ENCODE measurements around the gene RAB3GAP2.
"Not testable (repeated sequence)": the region's sequence is repeated elsewhere in the genome, so short reads cannot be mapped to it uniquely, and the experiment has no call there.

RAB3GAP2 gene

GRCh38 chr1:220198186-220199005, 73.9 kb downstream of the RAB3GAP2 start:
- no peak for DNase-seq (ENCODE audit: low spot score)

DNA sequence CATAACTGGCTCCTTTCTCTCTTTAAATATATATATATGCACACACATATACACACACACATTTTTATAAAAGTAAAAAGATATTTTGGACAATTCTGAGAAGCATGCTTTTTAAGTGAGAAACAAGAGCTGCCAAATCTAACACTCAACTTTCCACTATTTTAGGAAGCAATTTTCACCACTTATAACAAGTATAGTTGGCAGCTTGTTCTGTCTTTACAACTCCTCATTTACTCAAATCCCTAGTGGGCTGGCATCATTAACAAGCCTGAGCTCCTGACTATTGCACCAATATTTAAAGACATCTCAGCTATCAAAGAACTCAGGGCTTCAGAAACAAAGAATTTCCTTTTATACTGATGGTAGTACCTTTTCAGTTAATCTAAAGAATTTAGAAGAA, 76.6 kb downstream of the RAB3GAP2 start:
- DNase-seq (ENCODE audit: low spot score), result no peak

DNA sequence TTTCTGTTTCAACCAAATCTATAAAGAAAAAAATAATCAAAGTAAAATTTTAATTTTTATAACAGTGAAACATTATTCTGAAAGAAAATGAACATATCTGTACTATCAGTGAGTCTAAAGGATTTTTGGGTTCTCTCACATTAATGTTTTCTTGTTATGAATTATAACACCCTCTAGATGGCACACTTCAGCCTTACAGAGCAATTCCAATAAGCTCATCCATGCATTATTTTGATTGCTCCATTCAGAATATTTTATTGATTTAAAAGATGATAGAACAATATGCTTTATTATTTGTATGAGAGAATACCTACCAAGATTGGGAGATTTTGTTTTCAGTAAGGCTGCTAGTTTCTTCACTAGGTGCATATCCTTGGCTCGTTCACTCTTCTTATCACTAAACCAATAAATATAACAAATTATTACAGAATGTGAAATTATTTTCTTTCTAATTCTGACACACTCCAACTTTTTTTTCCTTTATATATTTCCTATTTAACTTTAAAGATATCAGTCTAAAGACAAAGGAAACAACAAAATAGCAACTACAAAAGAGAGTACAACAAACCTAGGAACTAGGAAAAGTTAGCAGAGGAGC, 82.4 kb downstream of the RAB3GAP2 start:
- DNase-seq (ENCODE audit: low spot score), result no peak

GRCh38 chr1:220188538-220188937, 83.7 kb downstream of the RAB3GAP2 start:
- no peak for DNase-seq (ENCODE audit: low spot score)

DNA sequence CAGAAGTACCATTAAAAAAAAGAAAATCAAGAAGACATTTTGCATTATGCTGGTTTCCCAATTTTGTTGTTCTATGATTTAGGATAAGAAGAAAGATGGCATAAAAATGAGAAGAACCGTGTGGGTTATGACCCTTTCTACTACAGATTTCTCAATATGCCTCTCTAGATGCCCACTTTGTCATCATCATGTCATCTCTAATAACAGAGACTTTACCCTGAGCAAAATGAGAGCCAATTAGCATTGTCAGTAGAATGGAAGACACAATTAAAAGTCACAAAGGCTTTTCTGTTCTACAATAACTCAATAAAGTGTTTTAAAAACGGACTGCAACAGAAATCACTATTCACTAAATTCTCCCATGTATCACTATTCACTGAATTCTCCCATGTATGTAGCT, 85.5 kb downstream of the RAB3GAP2 start:
- DNase-seq (ENCODE audit: low spot score), result no peak

DNA sequence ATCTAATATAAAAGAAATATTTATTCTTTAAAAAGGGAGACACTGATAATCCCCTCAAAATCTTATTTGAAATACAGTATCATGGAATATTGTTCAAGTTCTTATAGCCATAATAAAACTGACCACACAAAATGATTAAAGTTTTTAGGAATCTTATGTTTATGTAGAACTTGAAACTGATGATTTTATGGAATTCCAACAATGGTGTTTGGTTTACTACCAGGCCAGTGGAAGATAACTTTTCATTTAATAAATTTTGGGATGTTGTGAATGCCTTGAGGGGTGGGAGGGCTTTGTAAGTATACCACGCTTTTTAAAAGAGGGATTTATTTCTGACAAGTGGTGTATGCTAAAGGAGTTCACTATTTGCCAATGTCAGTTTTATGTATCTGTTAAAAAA, 87.7 kb downstream of the RAB3GAP2 start:
- DNase-seq (ENCODE audit: low spot score), result no peak

GRCh38 chr1:220182656-220183055, 89.6 kb downstream of the RAB3GAP2 start:
- no peak for DNase-seq (ENCODE audit: low spot score)

GRCh38 chr1:220182111-220182510, 90.1 kb downstream of the RAB3GAP2 start:
- no peak for DNase-seq (ENCODE audit: low spot score)

GRCh38 chr1:220176540-220176939, 95.7 kb downstream of the RAB3GAP2 start:
- DNase-seq (ENCODE audit: low spot score), result no peak

DNA sequence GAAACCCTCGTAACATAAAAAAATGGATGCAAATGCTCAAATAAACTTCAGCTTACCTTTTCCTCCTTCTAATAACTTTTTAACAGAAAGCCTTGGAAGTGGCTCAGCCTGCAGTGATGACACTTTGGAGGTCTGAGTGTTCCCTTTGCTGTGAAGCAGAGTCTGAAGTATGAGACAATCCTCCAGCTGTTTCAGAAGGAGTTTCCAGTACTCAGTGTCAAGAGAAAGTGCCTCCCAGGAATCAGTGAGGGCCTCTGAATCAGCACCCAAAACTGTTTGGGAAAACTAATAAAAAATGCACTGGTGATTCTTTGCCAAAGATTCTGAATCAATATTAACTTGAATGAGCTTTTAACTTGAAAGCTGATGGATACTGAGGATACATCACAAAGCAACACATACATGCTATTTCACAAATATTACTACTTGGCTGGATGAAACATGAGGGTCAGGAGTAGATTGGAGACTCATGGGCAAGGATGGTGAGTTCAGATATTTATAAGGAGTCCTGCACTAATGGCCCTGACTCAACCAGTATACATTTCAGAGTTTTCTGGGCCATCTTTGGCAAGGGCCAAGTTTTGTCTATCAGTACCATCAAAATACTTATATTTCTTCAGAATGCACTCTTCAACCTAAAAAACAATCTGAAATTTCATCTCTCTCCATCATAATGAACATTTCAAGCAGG, 101.3 kb downstream of the RAB3GAP2 start:
- no peak for DNase-seq (ENCODE audit: low spot score)

- DNase-seq (ENCODE audit: low spot score), result not testable (repeated sequence)
These were observed 102.4 kb downstream of the RAB3GAP2 start for GRCh38 chr1:220169887-220170286.

GRCh38 chr1:220166853-220167252, 105.4 kb downstream of the RAB3GAP2 start:
- DNase-seq (ENCODE audit: low spot score), result no peak

DNA sequence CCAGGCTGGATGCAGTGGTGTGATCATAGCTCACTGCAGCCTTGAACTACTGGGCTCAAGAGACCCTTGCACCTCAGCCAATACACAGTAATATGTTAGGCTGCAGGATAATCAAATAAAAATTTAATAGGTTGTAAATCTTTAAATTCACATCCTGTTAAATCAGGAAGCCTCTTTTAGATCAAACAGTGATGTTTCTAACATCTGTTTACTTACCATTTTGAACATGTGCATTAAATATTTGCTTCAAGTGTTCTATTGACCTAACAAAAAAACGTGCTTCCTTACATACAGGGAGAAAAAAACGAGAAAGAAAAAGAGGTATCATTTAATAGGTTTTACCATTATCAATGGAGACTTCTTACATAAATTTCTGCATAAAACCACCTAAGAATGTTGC, 107.7 kb downstream of the RAB3GAP2 start:
- no peak for DNase-seq (ENCODE audit: low spot score)

- DNase-seq (ENCODE audit: low spot score), result no peak
These were observed 108.1 kb downstream of the RAB3GAP2 start for GRCh38 chr1:220164116-220164515.

- DNase-seq (ENCODE audit: low spot score), result no peak
These were observed 112.2 kb downstream of the RAB3GAP2 start for GRCh38 chr1:220160027-220160426.

GRCh38 chr1:220159041-220159440, 113.2 kb downstream of the RAB3GAP2 start:
- no peak for DNase-seq (ENCODE audit: low spot score)

DNA sequence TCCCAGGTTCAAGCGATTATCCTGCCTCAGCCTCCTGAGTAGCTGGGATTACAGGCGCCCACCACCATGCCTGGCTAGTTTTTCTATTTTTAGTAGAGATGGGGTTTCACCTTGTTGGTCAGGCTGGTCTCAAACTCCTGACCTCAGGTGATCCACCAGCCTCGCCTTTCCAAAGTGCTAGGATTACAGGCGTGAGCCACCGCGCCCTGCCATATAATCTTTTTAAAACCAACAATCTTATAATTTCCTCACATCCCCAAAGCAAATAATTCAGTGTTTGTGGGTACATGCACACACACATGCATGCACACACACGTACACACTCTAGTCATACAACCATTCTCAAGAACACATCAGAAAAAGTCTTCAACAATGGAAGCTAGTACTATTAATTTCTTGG, 113.7 kb downstream of the RAB3GAP2 start:
- DNase-seq (ENCODE audit: low spot score), result not testable (repeated sequence)

DNA sequence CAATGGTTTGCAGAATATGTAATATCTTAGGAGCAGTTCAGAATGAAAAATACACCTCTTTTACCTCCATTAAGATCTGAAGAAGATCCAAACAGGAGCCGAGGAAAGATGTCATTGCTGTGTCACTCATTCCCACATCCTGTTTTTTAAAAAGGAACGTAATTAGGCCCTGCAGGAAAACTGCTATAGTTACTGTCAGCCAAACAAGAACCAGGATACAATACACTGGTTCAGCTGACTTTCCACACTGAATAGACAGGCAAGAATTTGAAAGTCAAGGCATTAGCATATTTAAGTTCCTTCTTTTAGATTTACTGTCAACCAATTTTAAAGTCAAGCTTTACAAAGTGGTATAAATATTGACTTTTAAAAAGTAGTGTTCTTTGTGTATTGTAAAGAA, 114.5 kb downstream of the RAB3GAP2 start:
- no peak for DNase-seq (ENCODE audit: low spot score)

DNA sequence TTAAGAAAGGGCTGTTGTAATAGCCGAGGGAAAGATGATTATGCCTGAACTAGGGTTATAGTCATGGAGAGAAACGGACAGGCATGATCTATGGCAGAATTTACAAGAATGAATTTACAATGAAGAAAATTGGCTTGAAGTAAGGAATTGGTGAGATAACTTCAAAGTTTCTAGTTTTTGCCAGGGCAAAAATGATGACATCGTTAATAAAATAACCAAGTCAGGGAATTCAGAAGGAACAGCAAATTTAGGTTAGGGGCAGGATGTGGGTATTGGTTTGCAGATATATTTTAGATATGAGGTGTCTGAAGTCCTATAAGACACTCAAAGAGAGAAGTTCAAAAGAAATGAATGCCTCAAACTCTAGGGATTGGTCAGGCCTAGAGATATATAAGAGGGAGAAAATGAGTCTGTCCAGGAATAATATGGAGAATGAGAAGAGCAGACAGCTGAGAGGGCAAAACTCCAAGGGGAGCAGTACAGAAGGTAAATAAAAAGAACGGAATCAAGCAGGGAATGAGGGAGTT, 115.6 kb downstream of the RAB3GAP2 start:
- no peak for DNase-seq (ENCODE audit: low spot score)

DNA sequence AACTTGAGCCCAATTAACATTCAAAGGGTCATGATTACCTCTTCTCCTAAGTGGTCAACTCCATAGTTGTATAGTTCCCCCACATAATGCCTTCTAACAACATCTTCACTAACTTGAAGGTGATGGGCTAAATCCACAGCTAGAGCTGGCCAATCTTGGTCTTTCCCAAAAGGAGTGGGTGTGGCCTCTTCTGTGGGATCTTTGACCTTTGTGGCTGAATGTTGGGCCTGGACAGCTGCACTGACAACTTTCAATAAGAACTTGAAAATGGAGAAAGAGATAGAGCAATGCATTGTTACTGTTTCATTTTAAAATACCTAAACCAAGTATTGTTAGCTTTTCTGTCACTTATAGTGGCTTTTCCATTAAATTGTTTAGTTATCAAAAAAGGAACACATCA, 119.1 kb downstream of the RAB3GAP2 start:
- DNase-seq (ENCODE audit: low spot score), result no peak

DNA sequence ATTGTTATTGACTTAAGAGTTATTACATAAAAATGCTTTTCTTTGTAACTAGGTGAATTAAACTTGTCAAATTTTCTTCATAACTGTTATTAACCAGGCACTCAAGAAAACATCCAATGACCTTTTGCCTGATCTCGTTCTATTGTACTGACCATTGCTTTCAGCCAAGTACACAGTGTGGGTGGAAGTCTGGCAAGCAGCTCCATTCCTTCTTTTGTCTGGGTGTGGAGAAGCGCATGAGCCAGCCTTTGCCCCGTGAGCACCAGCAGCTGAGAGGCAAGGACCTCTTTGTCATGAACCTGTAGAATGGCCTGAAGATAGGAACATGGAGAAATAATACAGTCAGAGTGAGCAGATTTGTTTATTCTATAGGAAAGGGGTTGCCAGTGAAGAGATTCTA, 120.8 kb downstream of the RAB3GAP2 start:
- DNase-seq (ENCODE audit: low spot score), result no peak

DNA sequence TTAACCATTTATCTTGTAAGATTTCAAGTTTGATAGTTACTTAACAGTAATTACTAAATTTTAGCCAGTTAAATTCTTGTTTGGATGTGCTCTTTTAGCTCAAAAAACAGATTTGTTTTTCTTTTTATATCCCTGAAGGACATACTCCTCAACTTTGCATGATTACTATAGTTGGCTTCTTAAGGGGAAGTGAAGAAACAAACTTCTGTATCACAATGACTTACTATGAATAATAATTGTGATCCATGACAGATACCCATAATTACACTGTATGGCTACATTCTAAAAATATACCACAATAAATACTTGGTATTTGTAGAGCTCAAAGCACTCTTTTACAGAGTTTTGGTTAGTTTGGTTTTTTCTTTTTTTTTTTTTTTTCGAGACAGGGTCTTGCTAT, 122.5 kb downstream of the RAB3GAP2 start:
- no peak for DNase-seq (ENCODE audit: low spot score)

DNA sequence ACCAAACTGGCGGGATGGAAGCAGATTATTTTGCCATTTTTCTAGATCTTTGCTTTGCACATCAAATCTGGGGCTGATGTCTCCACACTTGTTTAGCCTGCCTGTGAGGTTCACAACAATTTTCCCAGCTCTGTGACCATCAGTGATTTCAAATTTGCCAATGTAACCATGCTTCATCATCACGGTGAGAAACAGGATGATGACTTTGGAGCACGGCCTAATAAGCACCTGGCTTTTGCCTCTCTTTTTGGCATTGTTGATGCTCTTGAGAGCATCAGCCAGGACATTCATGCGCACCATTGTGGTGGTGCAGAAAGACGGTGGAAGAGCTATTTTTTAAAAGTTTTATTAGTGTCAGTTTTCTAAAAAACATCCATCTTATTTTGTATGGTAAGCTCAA, 128.2 kb downstream of the RAB3GAP2 start:
- no peak for DNase-seq (ENCODE audit: low spot score)
